H1 (cell line): ENCODE measurements around the gene RTKN2. TPM values are rescaled to one million over a fixed set of nuclear protein-coding genes. Genes with fewer than 3 reads are reported as not detected.

Experiments
- CTCF ChIA-PET: fragments of 300-600 bp; sonication (Branson Sonifier 250); formaldehyde crosslinking; loops from one replicate; lab custom pipeline; 2021; ENCODE audit not compliant: partially characterized antibody; lab: Charles Lee
- POLR2A ChIA-PET: fragments of 300-600 bp; sonication (Branson Sonifier 250); formaldehyde crosslinking; loops from one replicate; lab custom pipeline; 2021; ENCODE audit warnings: inconsistent platforms; ENCODE audit not compliant: partially characterized antibody; lab: Charles Lee
- DNase-seq, 2 experiments: peaks; one replicate each; pipeline versions ENCODE4 v3.0.0 to v3.0.0-alpha.2; 2010 to 2022; ENCODE audit warnings: low spot score in 2 of 2, low read depth in 1 of 2, mixed read lengths in 1 of 2
- FAIRE-seq: peaks from 2 replicates; lab custom pipeline; 2011; peaks lifted over from hg19 to GRCh38; lab: Jason Lieb, UNC
- H2AFZ ChIP-seq: 2 replicates; pipeline ENCODE4 v1.8.1; 2012; ENCODE audit warnings: low read length, inconsistent platforms
- H2AK5ac ChIP-seq: 2 replicates; pipeline ENCODE4 v1.6.1; 2013; ENCODE audit warnings: low read depth, low read length
- H2BK120ac ChIP-seq: replicated peaks from 2 replicates; pipeline ENCODE3; 2013; ENCODE audit warnings: low read depth, low read length, inconsistent platforms
- H2BK12ac ChIP-seq: 2 replicates; pipeline ENCODE4 v1.6.1; 2013; ENCODE audit warnings: low read depth, low read length
- H2BK15ac ChIP-seq: 2 replicates; pipeline ENCODE4 v1.6.1; 2013; ENCODE audit warnings: low read length
- H2BK20ac ChIP-seq: 2 replicates; pipeline ENCODE4 v1.6.1; 2013; ENCODE audit warnings: low read length
- H2BK5ac ChIP-seq: 2 replicates; pipeline ENCODE4 v1.6.1; 2013; ENCODE audit warnings: low read depth, low read length
- H3K14ac ChIP-seq: 2 replicates; pipeline ENCODE4 v1.6.1; 2013; ENCODE audit warnings: inconsistent platforms; ENCODE audit not compliant: insufficient read length
- H3K18ac ChIP-seq: 2 replicates; pipeline ENCODE4 v1.6.1; 2013; ENCODE audit warnings: low read length; ENCODE audit errors: extremely low read depth
- H3K23ac ChIP-seq: 2 replicates; pipeline ENCODE4 v1.6.1; 2013; ENCODE audit warnings: inconsistent platforms; ENCODE audit not compliant: insufficient read length
- H3K23me2 ChIP-seq: 2 replicates; pipeline ENCODE4 v1.6.1; 2013; ENCODE audit warnings: low read depth, low read length
- H3K27ac ChIP-seq: 2 replicates; pipeline ENCODE4 v1.6.1; 2011; ENCODE audit warnings: low read depth, low read length, inconsistent platforms
- H3K27me3 ChIP-seq, 4 experiments: replicated peaks in 1 of 4; 1 replicate in 1 of 4; 2 replicates in 3 of 4; pipeline versions ENCODE4 v1.6.1 to v1.8.1; 2011 to 2013; ENCODE audit warnings: low read length in 3 of 4, mild to moderate bottlenecking in 3 of 4, inconsistent platforms in 2 of 4, mixed read lengths in 2 of 4, moderate library complexity in 1 of 4; ENCODE audit not compliant: control insufficient read depth in 3 of 4, insufficient read depth in 3 of 4; ENCODE audit errors: extremely low read depth in 1 of 4
- H3K36me3 ChIP-seq, 4 experiments: 2 replicates each; pipeline versions ENCODE4 v1.6.1 to v1.8.1; 2011 to 2013; ENCODE audit warnings: mild to moderate bottlenecking in 4 of 4, low read length in 3 of 4, moderate library complexity in 2 of 4, control low read depth in 1 of 4, inconsistent platforms in 1 of 4; ENCODE audit not compliant: insufficient read depth in 4 of 4, control insufficient read depth in 2 of 4
- H3K4ac ChIP-seq: replicated peaks from 2 replicates; pipeline ENCODE3; 2013; ENCODE audit warnings: low read length, low read depth, mixed read lengths, inconsistent platforms; ENCODE audit not compliant: insufficient read length
- H3K4me1 ChIP-seq, 4 experiments: replicated peaks in 1 of 4; 1 replicate in 1 of 4; 2 replicates in 3 of 4; pipeline versions ENCODE4 v1.6.1 to v1.8.1; 2011 to 2013; ENCODE audit warnings: low read length in 3 of 4, inconsistent platforms in 2 of 4, mixed read lengths in 1 of 4; ENCODE audit not compliant: insufficient read depth in 4 of 4, control insufficient read depth in 3 of 4
- H3K4me2 ChIP-seq, 2 experiments: 2 replicates each; pipeline versions ENCODE4 v1.6.1 to v1.8.1; 2011 to 2013; ENCODE audit warnings: low read depth in 2 of 2, low read length in 2 of 2, control low read depth in 1 of 2, inconsistent platforms in 1 of 2, mild to moderate bottlenecking in 1 of 2; ENCODE audit not compliant: insufficient read depth in 1 of 2
- H3K4me3 ChIP-seq, 4 experiments: fragments of 200-600, 300-600 bp in 1 of 4; sonication (generic), shearing (Covaris generic), sonication (Bioruptor Twin) in 1 of 4; 2 replicates each; pipeline versions ENCODE4 v1.5.1 to v1.8.1; 2011 to 2016; ENCODE audit warnings: low read length in 4 of 4, low read depth in 3 of 4, control low read depth in 2 of 4, inconsistent platforms in 2 of 4, mild to moderate bottlenecking in 2 of 4, mixed read lengths in 1 of 4, moderate library complexity in 1 of 4; ENCODE audit not compliant: insufficient read depth in 2 of 4; ENCODE audit errors: extremely low read depth in 1 of 4
- H3K56ac ChIP-seq: replicated peaks from 2 replicates; pipeline ENCODE3; 2013; ENCODE audit warnings: low read depth, mild to moderate bottlenecking, mixed read lengths, low read length, inconsistent platforms; ENCODE audit not compliant: insufficient read length
- H3K79me1 ChIP-seq: 2 replicates; pipeline ENCODE4 v1.6.1; 2013; ENCODE audit warnings: low read depth, low read length, control low read depth
- H3K79me2 ChIP-seq, 2 experiments: 2 replicates each; pipeline versions ENCODE4 v1.6.1 to v1.8.1; 2012 to 2013; ENCODE audit warnings: low read length in 2 of 2, mild to moderate bottlenecking in 2 of 2, inconsistent platforms in 1 of 2; ENCODE audit not compliant: insufficient read depth in 2 of 2, control insufficient read depth in 1 of 2
- H3K9ac ChIP-seq, 4 experiments: replicated peaks in 1 of 4; 1 replicate in 1 of 4; 2 replicates in 3 of 4; pipeline versions ENCODE4 v1.6.1 to v1.8.1; 2011 to 2013; ENCODE audit warnings: low read depth in 3 of 4, low read length in 3 of 4, control low read depth in 2 of 4, mild to moderate bottlenecking in 2 of 4, moderate library complexity in 2 of 4, inconsistent platforms in 1 of 4; ENCODE audit errors: extremely low read depth in 1 of 4
- H3K9me3 ChIP-seq, 2 experiments: 2 replicates each; pipeline versions ENCODE4 v1.6.1 to v1.8.1; 2012 to 2013; ENCODE audit warnings: mild to moderate bottlenecking in 2 of 2, moderate library complexity in 2 of 2, control low read depth in 1 of 2, inconsistent platforms in 1 of 2, low read depth in 1 of 2, low read length in 1 of 2, mixed read lengths in 1 of 2; ENCODE audit not compliant: insufficient read depth in 2 of 2
- H4K20me1 ChIP-seq, 2 experiments: replicated peaks in 1 of 2; 2 replicates each; pipeline versions ENCODE3 to v1.8.1; 2011 to 2013; ENCODE audit warnings: inconsistent platforms in 2 of 2, low read length in 2 of 2, mild to moderate bottlenecking in 1 of 2; ENCODE audit not compliant: insufficient read depth in 2 of 2, control insufficient read depth in 1 of 2
- H4K5ac ChIP-seq: 2 replicates; pipeline ENCODE4 v1.6.1; 2013; ENCODE audit warnings: low read length, low read depth, mixed read lengths, inconsistent platforms; ENCODE audit not compliant: insufficient read length
- H4K8ac ChIP-seq: 2 replicates; pipeline ENCODE4 v1.8.0; 2013; ENCODE audit warnings: mild to moderate bottlenecking, moderate library complexity, low read length, inconsistent platforms; ENCODE audit not compliant: insufficient read depth; ENCODE audit errors: extremely low read depth
- H4K91ac ChIP-seq: replicated peaks from 2 replicates; pipeline ENCODE3; 2013; ENCODE audit warnings: low read length, mixed read lengths, inconsistent platforms; ENCODE audit not compliant: insufficient read length
- TEAD4 ChIP-seq: IDR thresholded peaks from 2 replicates; pipeline ENCODE4 v1.6.1; 2012; ENCODE audit warnings: low read depth, low read length, inconsistent platforms, mixed read lengths
- WGBS, 2 experiments: shearing (Covaris generic) in 1 of 2; methylation state at CpG; one replicate each; pipeline versions ENCODE4 v1.1.6 to v1.1.7; 2013 to 2015; ENCODE audit warnings: low lambda C conversion rate in 2 of 2, mixed read lengths in 2 of 2, inconsistent platforms in 1 of 2, low coverage in 1 of 2, missing lambda C conversion rate in 1 of 2; ENCODE audit not compliant: insufficient replicate concordance in 2 of 2, insufficient coverage in 1 of 2, insufficient read length in 1 of 2; ENCODE audit errors: extremely low coverage in 1 of 2, missing lambda C conversion rate in 1 of 2; 5-methylcytosine and 5-hydroxymethylcytosine counted together
- polyA plus RNA-seq, 7 experiments: library from polyadenylated mRNA; depleted of rRNA in 3 of 7; stranded (reverse) in 5 of 7; unstranded in 2 of 7; fragments of >200 nt in 5 of 7; fragments of 200-250 nt in 2 of 7; gene quantifications; 1 replicate in 5 of 7; 2 replicates in 1 of 7; 4 replicates in 1 of 7; pipeline versions ENCODE4 v1.2.1 to v1.2.3, GENCODE V29; 2011 to 2013; ENCODE audit warnings: missing spikeins in 2 of 7, mixed read lengths in 2 of 7
- total RNA-seq: library from RNA; stranded (reverse); fragmentation: NEBNext Ultra II Directional; extraction: Animal tissue kit (Norgen Biotek cat#: 25700); gene quantifications from 2 replicates; pipeline ENCODE4 v1.2.1, GENCODE V29; 2021

The RTKN2 gene
- total and polyA plus RNA-seq, 2 of the 8 experiments (the other 6 are each of a cell fraction or from before 2014, with no cell fraction given) = 5.1 to 24.6 TPM

DNA sequence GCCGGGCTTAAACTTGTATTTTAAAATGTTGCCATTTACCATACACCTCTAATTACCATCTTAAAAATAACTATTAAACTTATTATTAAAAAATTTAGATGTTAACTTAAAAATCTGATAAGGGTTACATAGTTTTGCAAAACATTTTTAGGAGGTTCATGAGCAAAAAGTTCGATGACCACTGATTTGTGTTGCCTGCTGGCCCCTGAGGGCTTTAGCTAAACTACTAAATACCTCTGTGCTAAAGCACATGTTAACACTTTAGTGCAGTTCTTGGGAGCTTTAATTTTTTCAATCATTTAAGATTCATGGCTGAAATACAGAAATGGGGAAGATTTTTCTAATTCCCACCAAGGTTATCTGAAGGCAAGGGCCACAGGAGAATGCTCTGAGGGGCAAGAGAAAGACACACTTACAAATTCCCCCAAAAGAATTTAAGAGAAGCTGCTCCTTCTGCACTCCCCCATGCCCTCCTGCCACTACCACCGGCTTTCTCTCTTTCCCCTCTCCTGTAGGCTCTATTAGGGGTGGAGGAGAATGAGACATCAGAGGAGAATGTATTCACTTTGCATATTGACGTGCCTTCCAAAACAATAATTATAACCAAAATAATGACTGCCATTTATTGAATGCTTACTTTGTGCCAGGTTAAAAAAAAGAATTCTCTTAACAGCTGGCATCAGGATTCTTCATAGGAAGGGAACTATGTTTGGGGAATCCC, 106.2 kb downstream of the RTKN2 start:
- no peaks in the 10 kb centered on the region for H3K23me2 ChIP-seq
- no peak overlapping the region for H2BK15ac ChIP-seq
- H4K91ac ChIP-seq = no peak overlapping the region
- H4K20me1 ChIP-seq = no peaks in the 10 kb centered on the region
- H3K4me2 ChIP-seq = no peak overlapping the region
- H3K79me2 ChIP-seq = no peaks in the 10 kb centered on the region
- no peak overlapping the region for H3K23ac ChIP-seq
- no peak overlapping the region for H3K18ac ChIP-seq
- H3K56ac ChIP-seq = no peak overlapping the region
- TF ChIP-seq TEAD4 = no peak
- no peaks in the 10 kb centered on the region for H3K36me3 ChIP-seq
- DNase-seq = no peak
- no peak for FAIRE-seq
- no peak overlapping the region for H2BK12ac ChIP-seq
- H4K8ac ChIP-seq = no peak overlapping the region
- H2BK5ac ChIP-seq = no peak overlapping the region
- no peak overlapping the region for H3K14ac ChIP-seq
- H3K27ac ChIP-seq = no peak overlapping the region
- H4K5ac ChIP-seq = no peak overlapping the region
- H3K27me3 ChIP-seq = no peaks in the 10 kb centered on the region
- WGBS, 2 experiments = 83% methylated on average over 4 of the region's 4 CpGs; no CpG with 5 or more reads in 1 of the 2 experiments
- H2BK120ac ChIP-seq = no peak overlapping the region
- no peak overlapping the region for H2AK5ac ChIP-seq
- H3K4me3 ChIP-seq = no peak overlapping the region
- H3K4me1 ChIP-seq = no peaks in the 10 kb centered on the region; a peak in 1 of 7 replicates
- no peak overlapping the region for H2BK20ac ChIP-seq
- H3K9ac ChIP-seq = no peak overlapping the region
- no peak overlapping the region for H3K4ac ChIP-seq
- no peaks in the 10 kb centered on the region for H3K79me1 ChIP-seq
- H2AFZ ChIP-seq = no peak overlapping the region
- H3K9me3 ChIP-seq = no peaks in the 10 kb centered on the region
- ChIA-PET POLR2A (no interaction called here), CTCF (no interaction called here)
